NCI-H2227 treated with DMSO at 0.1 percent for 48 hours (cell line): ENCODE measurements around the gene OSBPL8.
"Not testable (repeated sequence)": the region's sequence is repeated elsewhere in the genome, so short reads cannot be mapped to it uniquely, and the experiment has no call there.

ENCODE experiments used
- DNase-seq: peaks from one replicate; lab custom pipeline; 2025; lab: John Stamatoyannopoulos, UW

Gene OSBPL8

GRCh38 chr12:76529226-76529918, 30.2 kb downstream of the OSBPL8 start:
- no peak for DNase-seq

- no peak for DNase-seq
Measured at GRCh38 chr12:76523408-76523807, 36.2 kb downstream of the OSBPL8 start.

GRCh38 chr12:76520348-76520747, 39.2 kb downstream of the OSBPL8 start:
- no peak for DNase-seq

- DNase-seq: no peak
Measured at GRCh38 chr12:76519538-76519937, 40.0 kb downstream of the OSBPL8 start.

GRCh38 chr12:76518699-76519098, 40.9 kb downstream of the OSBPL8 start:
- DNase-seq: no peak

- DNase-seq: no peak
Measured at GRCh38 chr12:76515271-76515670, 44.3 kb downstream of the OSBPL8 start.

- DNase-seq: not testable (repeated sequence)
Measured at GRCh38 chr12:76511116-76511716, 48.4 kb downstream of the OSBPL8 start.

GRCh38 chr12:76508128-76508980, 51.2 kb downstream of the OSBPL8 start:
- DNase-seq: no peak

GRCh38 chr12:76506149-76506548, 53.4 kb downstream of the OSBPL8 start:
- no peak for DNase-seq

- DNase-seq: no peak
Measured at GRCh38 chr12:76505050-76505449, 54.5 kb downstream of the OSBPL8 start.

- no peak for DNase-seq
Measured at GRCh38 chr12:76504606-76505005, 55.0 kb downstream of the OSBPL8 start.

GRCh38 chr12:76503957-76504356, 55.6 kb downstream of the OSBPL8 start:
- no peak for DNase-seq

GRCh38 chr12:76501390-76501789, 58.2 kb downstream of the OSBPL8 start:
- DNase-seq: no peak

GRCh38 chr12:76499136-76499535, 60.4 kb downstream of the OSBPL8 start:
- not testable (repeated sequence) for DNase-seq

GRCh38 chr12:76495556-76495955, 64.0 kb downstream of the OSBPL8 start:
- no peak for DNase-seq

- DNase-seq: no peak
Measured at GRCh38 chr12:76491292-76491691, 68.3 kb downstream of the OSBPL8 start.

- no peak for DNase-seq
Measured at GRCh38 chr12:76490763-76491162, 68.8 kb downstream of the OSBPL8 start.

GRCh38 chr12:76489737-76490136, 69.8 kb downstream of the OSBPL8 start:
- DNase-seq: no peak

- DNase-seq: no peak
Measured at GRCh38 chr12:76486011-76486410, 73.6 kb downstream of the OSBPL8 start.

- DNase-seq: no peak
Measured at GRCh38 chr12:76480796-76481195, 78.8 kb downstream of the OSBPL8 start.

GRCh38 chr12:76478045-76478444, 81.5 kb downstream of the OSBPL8 start:
- no peak for DNase-seq

- DNase-seq: not testable (repeated sequence)
Measured at GRCh38 chr12:76472862-76473261, 86.7 kb downstream of the OSBPL8 start.

- no peak for DNase-seq
Measured at GRCh38 chr12:76471579-76471978, 88.0 kb downstream of the OSBPL8 start.
